GM18907 (cell line): ENCODE results near the gene RMI2.

Experiments
- ATAC-seq: cut with Tn5 transposase; IDR thresholded peaks from one replicate; pipeline ENCODE4 v1.9.1; 2021; ENCODE audit warnings: mild to moderate bottlenecking, moderate library complexity; ENCODE audit not compliant: unreplicated experiment

The RMI2 gene

GRCh38 chr16:11327277-11328171 is 17.7 kb upstream of the RMI2 start:
- ATAC-seq, result peak; percentile 38

GRCh38 chr16:11328172-11329070 is 16.8 kb upstream of the RMI2 start:
- ATAC-seq, result peak; percentile 71

DNA sequence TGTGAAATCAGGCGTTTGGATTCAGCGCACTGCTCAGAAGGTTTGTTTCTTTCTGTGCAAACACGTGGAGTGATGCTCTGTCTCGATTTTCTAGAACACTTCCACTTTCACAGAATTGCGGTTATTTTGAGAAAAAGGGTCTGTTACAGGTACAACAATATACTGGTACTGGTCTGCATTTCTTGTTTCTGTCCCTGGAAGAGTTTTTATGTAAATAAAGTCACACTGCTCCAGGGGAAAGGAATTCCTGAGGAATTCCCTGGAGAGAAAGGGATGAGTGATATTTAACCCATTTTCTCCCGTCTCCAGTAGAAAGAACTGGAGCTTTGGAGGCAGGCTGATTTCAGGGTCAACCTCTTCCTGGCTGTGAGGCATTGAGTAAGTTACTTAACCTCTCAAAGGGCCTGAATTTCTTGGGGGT is 16.2 kb upstream of the RMI2 start:
- peak; percentile 28 for ATAC-seq

DNA sequence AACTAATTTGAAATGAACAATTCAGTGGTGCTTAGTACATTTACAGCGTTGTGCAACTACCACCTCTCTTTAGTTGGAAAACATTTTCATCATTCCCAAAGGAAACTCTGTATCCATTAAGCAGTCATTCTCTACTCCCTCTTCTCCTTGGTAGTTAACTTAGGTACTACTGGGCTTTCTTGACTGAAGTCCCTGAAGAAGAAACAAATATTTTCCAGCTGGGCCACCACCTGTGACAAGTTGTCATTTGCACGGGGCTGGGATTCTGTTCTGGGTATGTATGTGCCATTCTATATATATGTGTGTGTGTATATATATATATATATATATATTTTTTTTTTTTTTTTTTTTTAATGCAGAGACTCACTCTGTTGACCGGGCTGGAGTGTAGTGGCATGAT is 15.4 kb upstream of the RMI2 start:
- ATAC-seq, result no peak

GRCh38 chr16:11330526-11331237 is 14.6 kb upstream of the RMI2 start:
- no peak for ATAC-seq

GRCh38 chr16:11331967-11332366 is 13.3 kb upstream of the RMI2 start:
- no peak for ATAC-seq

DNA sequence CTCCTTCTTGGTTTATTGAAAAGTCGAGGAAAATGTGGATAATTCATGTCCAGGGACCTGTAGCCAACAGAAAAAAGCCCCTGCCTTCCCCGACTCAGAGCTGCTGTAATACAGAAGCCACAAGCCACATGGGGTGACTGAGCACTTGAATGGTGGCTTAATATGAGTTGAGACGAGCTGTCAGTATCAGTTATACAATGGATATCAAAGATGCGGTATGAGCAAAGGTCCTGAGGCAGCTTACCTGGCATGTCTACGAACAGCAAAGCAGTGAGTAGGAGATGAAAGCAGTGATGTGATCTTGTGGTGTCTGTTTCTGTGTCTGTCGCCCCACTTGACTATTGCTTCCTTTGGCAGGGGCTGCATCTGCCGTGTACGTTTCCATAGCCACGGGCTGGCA is 12.2 kb upstream of the RMI2 start:
- no peak for ATAC-seq

DNA sequence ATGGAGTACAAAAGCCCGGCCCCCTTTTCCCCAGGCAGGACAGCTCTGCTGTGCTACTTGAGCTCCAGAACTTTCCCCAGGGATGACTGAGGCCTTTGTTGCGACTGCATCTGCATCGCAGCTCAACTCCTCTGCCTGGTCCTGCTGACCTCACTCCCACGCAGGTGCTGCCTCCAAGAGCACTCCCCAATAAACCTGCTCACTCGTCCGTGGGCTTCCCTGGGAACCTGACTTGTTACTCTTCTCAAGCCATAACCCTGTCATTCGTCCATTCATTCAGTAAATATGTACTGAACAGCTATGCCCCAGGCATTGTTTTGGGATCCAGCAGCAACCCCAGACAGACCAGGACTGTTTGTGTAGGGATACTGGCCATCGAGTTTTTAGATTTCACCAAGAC is 11.6 kb upstream of the RMI2 start:
- ATAC-seq, result no peak

DNA sequence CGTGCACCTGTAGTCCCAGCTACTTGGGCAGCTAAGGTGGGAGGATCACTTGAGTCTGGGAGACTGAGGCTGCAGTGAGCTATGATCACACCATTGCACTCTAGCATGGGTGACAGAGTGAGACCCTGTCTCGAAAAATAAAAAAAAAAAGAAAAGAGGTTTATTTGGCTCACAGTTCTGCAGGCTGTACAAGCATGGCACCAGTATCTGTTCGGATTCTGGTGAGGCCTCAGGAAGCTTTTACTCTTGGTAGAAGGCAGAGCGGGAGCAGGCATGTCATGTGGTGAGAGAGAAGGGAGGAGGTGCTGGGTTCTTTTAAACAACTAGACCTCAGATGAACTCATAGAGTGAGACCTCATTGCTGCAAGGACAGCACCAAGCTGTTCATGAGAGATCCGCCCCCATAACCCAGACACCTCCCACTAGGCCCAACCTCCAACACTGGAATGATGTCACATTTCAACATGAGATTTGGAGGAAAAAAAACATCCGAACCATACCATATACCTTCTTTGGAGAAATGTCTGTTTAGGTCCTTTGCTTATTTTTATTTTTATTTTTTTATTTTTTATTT is 10.3 kb upstream of the RMI2 start:
- ATAC-seq, result no peak

DNA sequence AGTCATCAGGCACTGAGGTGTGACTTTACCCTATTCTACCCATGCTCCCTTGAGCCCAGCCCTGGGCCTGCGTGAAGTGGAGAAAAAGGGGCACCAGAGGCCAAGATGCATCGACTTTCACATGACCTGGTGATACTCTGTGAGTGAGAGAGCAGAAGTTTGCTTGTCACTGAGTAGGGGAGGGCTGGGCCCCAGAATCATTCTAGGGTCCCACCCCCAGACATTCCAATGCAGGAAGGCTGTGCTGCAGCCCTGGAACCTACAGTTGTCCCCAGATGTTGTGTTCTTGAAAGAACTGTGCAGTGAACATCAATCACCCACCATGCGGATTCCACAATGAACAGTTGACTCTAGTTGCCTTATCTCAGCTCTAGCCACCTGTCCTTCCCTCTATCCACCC is 6.2 kb upstream of the RMI2 start:
- no peak for ATAC-seq

DNA sequence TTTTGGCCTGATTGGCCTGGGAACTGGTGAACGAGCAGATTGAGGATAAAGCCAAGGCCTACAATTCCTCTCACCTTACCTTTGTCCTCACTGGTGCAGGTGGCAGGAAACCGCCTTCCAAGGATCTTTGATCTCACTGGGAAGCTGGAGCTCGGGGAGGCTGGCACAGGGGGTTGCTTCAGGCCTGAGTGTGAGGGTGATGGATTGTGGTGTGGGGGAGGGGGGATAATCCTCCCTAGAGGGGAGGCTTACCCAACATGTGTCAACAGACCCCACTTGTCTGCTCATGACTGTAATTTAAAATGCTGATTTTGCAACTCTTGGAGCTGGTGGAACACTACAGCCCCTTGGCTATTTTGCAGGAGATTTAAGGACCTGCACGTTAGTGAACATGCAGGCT is 4.5 kb upstream of the RMI2 start:
- no peak for ATAC-seq

DNA sequence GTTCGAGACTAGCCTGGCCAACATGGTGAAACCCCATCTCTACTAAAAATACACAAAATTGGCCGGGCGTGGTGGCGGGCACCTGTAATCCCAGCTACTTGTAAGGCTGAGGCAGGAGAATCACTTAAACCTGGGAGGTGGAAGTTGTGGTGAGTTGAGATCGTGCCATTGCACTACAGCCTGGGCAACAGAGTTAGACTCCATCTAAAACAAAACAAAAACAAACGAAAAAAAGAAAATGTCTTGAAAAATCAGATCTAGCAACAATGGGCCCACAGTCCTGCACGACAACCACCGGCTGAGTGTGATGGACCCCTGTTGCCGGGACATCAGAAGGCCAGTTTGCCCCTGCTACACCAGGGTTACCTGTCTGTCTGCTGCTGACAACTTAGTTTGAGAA is 3.9 kb upstream of the RMI2 start:
- ATAC-seq, result no peak

GRCh38 chr16:11342021-11342855 is 3.0 kb upstream of the RMI2 start:
- no peak for ATAC-seq

- no peak for ATAC-seq
Observed at GRCh38 chr16:11346700-11347319, 1.6 kb downstream of the RMI2 start.

DNA sequence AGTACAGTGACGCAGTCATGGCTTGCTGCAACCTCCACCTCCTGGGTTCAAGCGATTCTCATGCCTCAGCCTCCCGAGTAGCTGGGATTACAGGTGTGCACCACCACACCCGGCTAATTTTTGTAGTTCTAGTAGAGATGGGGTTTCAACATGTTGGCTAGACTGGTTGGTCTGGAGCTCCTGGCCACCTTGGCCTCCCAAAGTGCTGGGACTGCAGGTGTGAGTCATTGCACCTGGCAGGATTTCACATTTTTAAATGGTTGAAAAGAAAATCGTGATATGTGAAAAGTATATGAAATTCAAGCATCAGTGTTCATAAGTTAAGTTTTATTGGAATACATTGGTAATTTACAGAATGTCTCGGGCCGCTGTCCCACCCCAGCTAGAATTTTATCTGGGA is 2.6 kb downstream of the RMI2 start:
- ATAC-seq, result no peak

DNA sequence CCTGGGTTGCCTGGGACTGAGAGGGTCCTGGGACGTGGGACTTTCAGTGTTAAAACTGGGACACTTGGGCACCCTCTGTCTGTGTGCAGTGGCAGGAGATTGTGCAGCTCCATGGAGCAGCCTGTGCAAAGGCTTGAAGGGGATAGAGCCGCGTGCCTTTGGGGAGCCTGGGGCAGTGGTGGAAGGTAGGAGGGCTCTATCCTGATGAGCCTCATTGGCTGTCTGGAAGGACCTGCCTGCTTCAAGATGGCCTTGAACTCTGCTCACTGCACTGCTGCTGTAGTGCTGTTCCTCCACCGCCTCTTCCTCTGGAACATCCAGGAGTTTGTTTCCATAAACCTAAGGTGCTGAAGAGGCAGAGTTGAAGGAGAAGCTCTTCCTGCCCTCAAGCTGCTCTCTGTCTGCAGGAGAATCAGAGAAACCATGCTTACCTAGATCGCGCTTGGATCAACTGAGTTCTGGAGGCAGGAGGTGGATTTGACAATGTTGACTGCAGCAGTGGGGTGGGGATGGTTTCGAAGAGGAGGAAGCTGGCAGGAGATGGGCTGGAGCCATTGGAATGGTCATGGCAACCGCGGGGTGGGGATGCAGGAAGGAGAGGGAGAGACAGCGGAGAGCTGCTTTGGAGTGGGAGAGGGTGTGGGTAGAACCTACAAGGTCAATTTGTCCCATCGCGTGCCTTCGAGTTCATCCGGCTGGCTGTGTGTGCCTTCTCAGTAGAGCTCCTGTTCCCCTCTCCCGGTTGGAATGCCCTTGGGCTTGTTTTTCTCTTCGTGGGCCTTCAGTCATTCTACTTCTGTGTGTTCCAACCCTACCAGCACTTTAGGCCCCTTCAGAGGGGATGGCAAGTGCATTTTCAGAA is 3.7 kb downstream of the RMI2 start:
- no peak for ATAC-seq

- no peak for ATAC-seq
Observed at GRCh38 chr16:11349599-11350276, 4.5 kb downstream of the RMI2 start.

DNA sequence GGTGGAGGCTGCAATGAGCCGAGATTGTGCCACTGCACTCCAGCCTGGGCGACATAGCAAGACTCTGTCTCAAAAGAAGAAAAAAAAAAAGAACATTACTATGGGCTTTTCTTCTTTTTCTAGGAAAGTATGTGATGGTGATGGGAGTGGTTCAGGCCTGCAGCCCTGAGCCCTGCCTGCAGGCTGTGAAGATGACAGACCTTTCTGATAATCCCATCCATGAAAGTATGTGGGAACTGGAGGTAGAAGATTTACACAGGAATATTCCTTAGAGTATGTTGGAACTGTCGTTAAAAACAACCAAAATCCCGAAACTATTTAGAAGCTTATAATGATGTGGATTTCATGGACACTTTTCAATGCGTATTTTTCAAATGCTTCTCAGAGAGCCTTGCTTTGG is 5.3 kb downstream of the RMI2 start:
- ATAC-seq, result no peak
